Gastroesophageal sphincter (tissue), 4 donors: ENCODE data around the gene SEC14L2. TPM values are rescaled to one million over a fixed set of nuclear protein-coding genes. Genes with fewer than 3 reads are reported as not detected.

Experiments
- ATAC-seq: fragments of 150-250 bp; one replicate; pipeline ENCODE4 v1.9.1; 2016; ENCODE audit warnings: mild to moderate bottlenecking, moderate library complexity
- H3K27ac ChIP-seq, 4 donors: fragments of 200-600 bp; sonication (generic) in 3 of 4; 1 replicate in 3 of 4; 2 replicates in 1 of 4; pipeline ENCODE4 v1.5.1; 2016 to 2019
- H3K27me3 ChIP-seq: fragments of 200-600 bp; sonication (generic); one replicate; pipeline ENCODE4 v1.5.1; 2019
- H3K36me3 ChIP-seq, 2 donors: fragments of 200-600 bp; sonication (generic); one replicate each; pipeline ENCODE4 v1.5.1; 2019; ENCODE audit warnings: control low read depth in 1 of 2
- H3K4me1 ChIP-seq, 3 donors: fragments of 200-600 bp; sonication (generic); 1 replicate in 2 of 3; 2 replicates in 1 of 3; pipeline ENCODE4 v1.5.1; 2016 to 2019; ENCODE audit warnings: control low read depth in 2 of 3
- H3K4me3 ChIP-seq, 2 donors: fragments of 200-600 bp; sonication (generic); one replicate each; pipeline ENCODE4 v1.5.1; 2019; ENCODE audit warnings: mild to moderate bottlenecking in 1 of 2, moderate library complexity in 1 of 2
- H3K9me3 ChIP-seq, 3 donors: fragments of 200-600 bp; sonication (generic); one replicate each; pipeline ENCODE4 v1.5.1; 2017 to 2019; ENCODE audit warnings: control low read depth in 2 of 3
- CTCF ChIP-seq, 4 experiments: fragments of 200-600 bp in 2 of 4; fragments of 450-650 bp in 2 of 4; sonication (generic) in 1 of 4; IDR thresholded peaks; one replicate each; pipeline ENCODE4 v1.5.1; 2017 to 2019; ENCODE audit warnings: antibody characterized with exemption in 4 of 4, mild to moderate bottlenecking in 2 of 4, moderate library complexity in 2 of 4
- EP300 ChIP-seq: sonication (generic); formaldehyde crosslinking; IDR thresholded peaks from one replicate; pipeline ENCODE4 v1.6.1; 2017; ENCODE audit warnings: antibody characterized with exemption, mild to moderate bottlenecking
- POLR2A ChIP-seq, 2 donors: fragments of 450-650 bp; IDR thresholded peaks; one replicate each; pipeline ENCODE4 v1.6.1; 2017; ENCODE audit warnings: antibody characterized with exemption in 2 of 2, mild to moderate bottlenecking in 2 of 2, moderate library complexity in 1 of 2
- POLR2AphosphoS5 ChIP-seq: sonication (generic); formaldehyde crosslinking; IDR thresholded peaks from one replicate; pipeline ENCODE4 v1.6.1; 2017; ENCODE audit warnings: antibody characterized with exemption
- WGBS, 2 donors: methylation state at CpG; one replicate each; pipeline ENCODE4 v1.1.5; 2018; ENCODE audit warnings: low coverage in 1 of 2; 5-methylcytosine and 5-hydroxymethylcytosine counted together
- total RNA-seq, 4 donors: library from RNA; depleted of rRNA; stranded (reverse); fragments of >200 nt; gene quantifications; one replicate each; pipeline ENCODE4 v1.1.0, GENCODE V29; 2016

Gene SEC14L2
- total RNA-seq, 4 donors from 2014 or later: 8.1 to 27.2 (median 15.8) TPM

GRCh38 chr22:30386608-30386959 lies 10.2 kb upstream of the SEC14L2 start:
- Histone ChIP-seq H3K4me3 (peak overlapping the region; percentile 55 to 65), H3K27me3 (no peaks in the 10 kb centered on the region), H3K4me1 (peaks cover 0 to 20% (median 8%) of the 10 kb centered on the region in 3 donors), H3K9me3 (no peaks in the 10 kb centered on the region), H3K27ac (peak overlapping the region; percentile 17 to 94 (median 86)), H3K36me3 (peaks cover 0 to 34% of the 10 kb centered on the region in 2 donors)
- TF ChIP-seq CTCF (IDR thresholded peaks at IDR 0.05) (no peak), POLR2A (IDR thresholded peaks at IDR 0.05) (no peak), POLR2AphosphoS5 (no peak), EP300 (no peak)
- WGBS, 2 donors: 0% methylated on average over 1 of the region's 10 CpGs; no CpG with 5 or more reads in 1 of the 2 donors
- ATAC-seq: peak; percentile 4

- TF ChIP-seq CTCF (IDR thresholded peaks at IDR 0.05) (peak in 3 of 4 experiments; percentile 91 to 97 (median 93)), EP300 (no peak), POLR2A (IDR thresholded peaks at IDR 0.05) (peak in 1 of 2 donors; percentile 17), POLR2AphosphoS5 (no peak)
- peaks cover 0 to 28% of the 10 kb centered on the region in 2 donors for H3K36me3 ChIP-seq
- H3K4me1 ChIP-seq: peaks cover 0 to 20% (median 8%) of the 10 kb centered on the region in 3 donors
- no peaks in the 10 kb centered on the region for H3K27me3 ChIP-seq
- peak; percentile 96 for ATAC-seq
- H3K27ac ChIP-seq: peak within 1 kb of the TSS; percentile 17 to 94 (median 86)
- 0% methylated on average over 7 of the region's 95 CpGs; no CpG with 5 or more reads in 1 of the 2 donors for WGBS, 2 donors
- H3K4me3 ChIP-seq: peak within 1 kb of the TSS; percentile 55 to 65
- no peaks in the 10 kb centered on the region for H3K9me3 ChIP-seq
Measured at GRCh38 chr22:30386960-30387827, 9.6 kb upstream of the SEC14L2 start, which contains the start of gene RNF215. Gene RNF215, minus strand, starts transcription at chr22:30387411. Its CDS starts 98 bp downstream, at chr22:30387313.

GRCh38 chr22:30390974-30391691 lies 5.7 kb upstream of the SEC14L2 start:
- Histone ChIP-seq H3K4me1 (peaks cover 0 to 19% (median 6%) of the 10 kb centered on the region in 3 donors), H3K36me3 (no peaks in the 10 kb centered on the region), H3K9me3 (no peaks in the 10 kb centered on the region), H3K27ac (no peak overlapping the region), H3K4me3 (no peak overlapping the region), H3K27me3 (no peaks in the 10 kb centered on the region)
- WGBS, 2 donors: 53 to 71% methylated on average over 1 to 3 of the region's 5 CpGs
- peak in 3 of 4 experiments; percentile 69 to 86 (median 72) for TF ChIP-seq CTCF (IDR thresholded peaks at IDR 0.05)
- no peak for TF ChIP-seq POLR2A (IDR thresholded peaks at IDR 0.05)
- no peak for ATAC-seq

- H3K27ac ChIP-seq: no peak overlapping the region
- no peaks in the 10 kb centered on the region for H3K9me3 ChIP-seq
- H3K4me1 ChIP-seq: peaks cover 0 to 22% (median 6%) of the 10 kb centered on the region in 3 donors
- H3K27me3 ChIP-seq: no peaks in the 10 kb centered on the region
- WGBS, 2 donors: 62 to 77% methylated on average over 2 to 4 of the region's 9 CpGs
- TF ChIP-seq EP300: no peak
- TF ChIP-seq POLR2A (IDR thresholded peaks at IDR 0.05): no peak
- TF ChIP-seq CTCF (IDR thresholded peaks at IDR 0.05): no peak
- no peak for TF ChIP-seq POLR2AphosphoS5
- H3K4me3 ChIP-seq: no peak overlapping the region
- H3K36me3 ChIP-seq: no peaks in the 10 kb centered on the region
- ATAC-seq: no peak
Measured at GRCh38 chr22:30392661-30393321, 4.0 kb upstream of the SEC14L2 start.
